GM23338 (cell line): ENCODE data around the gene UVSSA.

Experiments
- CREB1 ChIP-seq: fragments of 250-450 bp; sonication (Bioruptor Pico); IDR thresholded peaks from 2 replicates; pipeline ENCODE4 v1.5.0; 2020; ENCODE audit warnings: low read depth, mild to moderate bottlenecking, moderate library complexity
- CTCF ChIP-seq, 2 experiments: fragments of 200-600 bp in 1 of 2; sonication (generic) in 1 of 2; conservative IDR thresholded peaks; 2 replicates each; pipeline versions ENCODE4 v1.5.1 to v1.6.1; 2016 to 2017; ENCODE audit warnings: antibody characterized with exemption in 2 of 2, low read depth in 2 of 2, mild to moderate bottlenecking in 2 of 2, moderate library complexity in 1 of 2
- EZH2 ChIP-seq: fragments of 200-600 bp; sonication (generic); IDR thresholded peaks from one replicate; pipeline ENCODE4 v1.8.0; 2017; ENCODE audit warnings: antibody characterized with exemption, mild to moderate bottlenecking, low read depth; ENCODE audit not compliant: unreplicated experiment
- POLR2AphosphoS5 ChIP-seq: IDR thresholded peaks from 2 replicates; pipeline ENCODE4 v1.6.1; 2016; ENCODE audit warnings: antibody characterized with exemption, low read depth
- REST ChIP-seq: IDR thresholded peaks from one replicate; pipeline ENCODE4 v1.6.1; 2018; ENCODE audit warnings: antibody characterized with exemption; ENCODE audit not compliant: unreplicated experiment
- STAT1 ChIP-seq: IDR thresholded peaks from one replicate; pipeline ENCODE4 v1.6.1; 2016; ENCODE audit warnings: antibody characterized with exemption; ENCODE audit not compliant: unreplicated experiment
- ZNF331 ChIP-seq: fragments of 250-450 bp; sonication (Bioruptor Pico); IDR thresholded peaks from 2 replicates; pipeline ENCODE4 v1.5.0; 2020; ENCODE audit warnings: low read depth, mild to moderate bottlenecking, moderate library complexity

DNA sequence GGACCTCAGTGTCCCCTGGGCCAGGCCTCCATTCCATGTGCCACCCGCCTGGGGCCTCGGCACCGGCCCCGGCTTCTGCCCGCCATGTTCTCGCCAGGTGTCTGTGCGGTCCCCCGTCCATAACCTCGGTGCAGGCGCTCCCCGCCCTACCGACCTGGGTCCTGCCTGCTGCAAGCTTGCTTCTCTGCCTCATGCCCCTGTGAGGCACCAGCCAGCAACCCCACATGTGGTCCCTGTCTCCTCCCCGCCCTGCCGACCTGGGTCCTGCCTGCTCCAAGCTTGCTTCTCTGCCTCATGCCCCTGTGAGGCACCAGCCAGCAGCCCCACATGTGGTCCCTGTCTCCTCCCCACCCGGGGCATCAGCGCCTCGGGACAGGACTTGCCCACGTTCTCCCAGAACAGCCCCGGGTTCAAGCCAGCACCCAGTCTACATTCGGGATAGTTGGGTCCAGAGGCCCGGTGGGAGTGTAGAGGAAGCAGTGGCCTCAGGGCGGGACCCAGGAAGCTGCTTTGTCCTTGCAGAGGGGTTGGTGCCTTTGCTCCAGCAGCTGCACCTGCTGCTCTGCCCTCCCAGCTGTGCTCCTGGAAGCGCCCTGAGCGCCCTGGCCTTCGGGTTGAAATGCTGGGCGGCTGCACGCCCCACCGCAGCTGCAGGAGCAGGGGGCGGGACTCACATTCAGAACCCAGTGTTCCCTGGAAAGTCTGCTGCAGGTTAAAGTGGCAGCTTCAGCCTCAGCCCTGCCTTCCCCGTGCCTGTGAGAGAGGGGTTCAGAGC, 20.1 kb upstream of the UVSSA start:
- TF ChIP-seq POLR2AphosphoS5 (no peak), REST (no peak), CTCF (conservative IDR thresholded peaks at IDR 0.05; ENCODE audit: low read depth in 2 of 2) (no peak), STAT1 (no peak), CREB1 (CRISPR knock-in tag) (no peak), EZH2 (no peak), ZNF331 (CRISPR knock-in tag) (no peak)
